ENCODE data around the gene DAB2. TPM values are rescaled to one million over a fixed set of nuclear protein-coding genes. Genes with fewer than 3 reads are reported as not detected.

Gene DAB2
- total and polyA plus RNA-seq, 4 donors, result 10.0 to 25.6 (median 16.1) TPM

GRCh38 chr5:39384271-39384670 is 40.5 kb downstream of the DAB2 start:
- H3K4me3 ChIP-seq (ENCODE audit: low read depth in 1 of 3, low read length in 3 of 3), result no peak overlapping the region
- no peak for DNase-seq (ENCODE audit: low spot score)
- TF ChIP-seq RXRA (IDR thresholded peaks at IDR 0.05), result no peak
- TF ChIP-seq JUND (IDR thresholded peaks at IDR 0.05), result no peak
- TF ChIP-seq HNF4A (conservative IDR thresholded peaks at IDR 0.05), result no peak
- TF ChIP-seq GABPA (IDR thresholded peaks at IDR 0.05 in 1 of 2, conservative IDR thresholded peaks at IDR 0.05 in 1 of 2), result no peak
- no peak for TF ChIP-seq ZBTB33 (IDR thresholded peaks at IDR 0.05)
- TF ChIP-seq FOXA2 (IDR thresholded peaks at IDR 0.05), result no peak
- TF ChIP-seq ATF3 (IDR thresholded peaks at IDR 0.05), result no peak
- TF ChIP-seq MAX (IDR thresholded peaks at IDR 0.05), result no peak
- no peak for TF ChIP-seq FOXA1 (IDR thresholded peaks at IDR 0.05)
- TF ChIP-seq RAD21 (IDR thresholded peaks at IDR 0.05), result no peak
- no peak for TF ChIP-seq TAF1 (conservative IDR thresholded peaks at IDR 0.05)
- TF ChIP-seq REST (IDR thresholded peaks at IDR 0.05), result no peak
- no peak for TF ChIP-seq YY1 (IDR thresholded peaks at IDR 0.05)
- no peak for TF ChIP-seq EGR1 (IDR thresholded peaks at IDR 0.05; ENCODE audit: low read depth in 2 of 2)
- no peak overlapping the region for H3K9ac ChIP-seq (ENCODE audit: low read depth in 1 of 2, low read length in 2 of 2)
- H3K4me1 ChIP-seq (ENCODE audit: control insufficient read depth in 4 of 4, insufficient read depth in 4 of 4, low read length in 3 of 4), result no peaks in the 10 kb centered on the region
- H3K27ac ChIP-seq (ENCODE audit: low read depth in 1 of 2, low read length in 2 of 2), result no peak overlapping the region
- no peaks in the 10 kb centered on the region for H3K36me3 ChIP-seq (ENCODE audit: control insufficient read depth in 4 of 4, insufficient read depth in 3 of 4, low read depth in 1 of 4, low read length in 3 of 4)
- no peaks in the 10 kb centered on the region for H3K9me3 ChIP-seq (ENCODE audit: control insufficient read depth in 4 of 4, low read length in 3 of 4)
- no peaks in the 10 kb centered on the region for H3K27me3 ChIP-seq (ENCODE audit: control insufficient read depth in 4 of 4, insufficient read depth in 4 of 4, low read length in 3 of 4)
- 88% methylated on average over 1 of the region's 1 CpG for WGBS

GRCh38 chr5:39381376-39381775 is 43.4 kb downstream of the DAB2 start:
- WGBS, result 94% methylated on average over 3 of the region's 3 CpGs
- H3K36me3 ChIP-seq (ENCODE audit: control insufficient read depth in 4 of 4, insufficient read depth in 3 of 4, low read depth in 1 of 4, low read length in 3 of 4), result no peaks in the 10 kb centered on the region
- no peak overlapping the region for H3K27ac ChIP-seq (ENCODE audit: low read depth in 1 of 2, low read length in 2 of 2)

More at GRCh38 chr5:39381376-39381775, 43.4 kb downstream of the DAB2 start:
- H3K4me3 ChIP-seq (ENCODE audit: low read depth in 1 of 3, low read length in 3 of 3), result no peak overlapping the region
- DNase-seq (ENCODE audit: low spot score), result no peak
- H3K4me1 ChIP-seq (ENCODE audit: control insufficient read depth in 4 of 4, insufficient read depth in 4 of 4, low read length in 3 of 4), result no peaks in the 10 kb centered on the region
- H3K9me3 ChIP-seq (ENCODE audit: control insufficient read depth in 4 of 4, low read length in 3 of 4), result no peaks in the 10 kb centered on the region
- H3K27me3 ChIP-seq (ENCODE audit: control insufficient read depth in 4 of 4, insufficient read depth in 4 of 4, low read length in 3 of 4), result no peaks in the 10 kb centered on the region
- H3K9ac ChIP-seq (ENCODE audit: low read depth in 1 of 2, low read length in 2 of 2), result no peak overlapping the region
- TF ChIP-seq NR2F2 (IDR thresholded peaks at IDR 0.05) (no peak), FOXA2 (IDR thresholded peaks at IDR 0.05) (no peak), CTCF (IDR thresholded peaks at IDR 0.05; ENCODE audit: low read depth, low read length, missing input control) (no peak), YY1 (IDR thresholded peaks at IDR 0.05) (no peak), MAX (IDR thresholded peaks at IDR 0.05) (no peak), HNF4A (conservative IDR thresholded peaks at IDR 0.05) (no peak), HNF4G (IDR thresholded peaks at IDR 0.05) (no peak), RXRA (IDR thresholded peaks at IDR 0.05) (no peak), EGR1 (IDR thresholded peaks at IDR 0.05; ENCODE audit: low read depth in 2 of 2) (no peak), FOXA1 (IDR thresholded peaks at IDR 0.05) (no peak), SP1 (IDR thresholded peaks at IDR 0.05) (no peak), JUND (IDR thresholded peaks at IDR 0.05) (no peak), GABPA (IDR thresholded peaks at IDR 0.05 in 1 of 2, conservative IDR thresholded peaks at IDR 0.05 in 1 of 2) (no peak), ZBTB33 (IDR thresholded peaks at IDR 0.05) (no peak)

All from liver (tissue), 9 donors.